Left lung (tissue), 10 donors: ENCODE results near the gene PLXNB2. TPM values are rescaled to one million over a fixed set of nuclear protein-coding genes. Genes with fewer than 3 reads are reported as not detected.

ENCODE experiments used
- ATAC-seq: fragments of 200-7000 bp; cut with Tn5 transposase; one replicate; pipeline ENCODE4 v1.9.1; 2020; ENCODE audit warnings: moderate library complexity
- DNase-seq, 4 donors: peaks; one replicate each; pipeline ENCODE4 v3.0.0-alpha.2; 2013 to 2020
- H3K27ac ChIP-seq, 2 donors: fragments of 200-600 bp; sonication (generic) in 1 of 2; one replicate each; pipeline versions ENCODE4 v1.5.0 to v1.8.0; 2020 to 2021
- H3K27me3 ChIP-seq, 2 donors: fragments of 200-600 bp; sonication (generic) in 1 of 2; one replicate each; pipeline versions ENCODE4 v1.5.0 to v1.8.0; 2020 to 2021
- H3K36me3 ChIP-seq, 2 donors: fragments of 200-600 bp; sonication (generic) in 1 of 2; one replicate each; pipeline versions ENCODE4 v1.5.0 to v1.8.0; 2020 to 2021
- H3K4me1 ChIP-seq, 2 donors: fragments of 200-600 bp; one replicate each; pipeline ENCODE4 v1.8.0; 2021
- H3K4me3 ChIP-seq, 2 donors: fragments of 200-600 bp; sonication (generic) in 1 of 2; one replicate each; pipeline versions ENCODE4 v1.5.0 to v1.8.0; 2020 to 2021; ENCODE audit warnings: mild to moderate bottlenecking in 1 of 2
- H3K9me3 ChIP-seq, 2 donors: fragments of 200-600 bp; sonication (generic) in 1 of 2; one replicate each; pipeline versions ENCODE4 v1.5.0 to v1.8.0; 2020 to 2021
- intact Hi-C, 2 donors: fragments of 100-400 bp; cut with DNase I; formaldehyde crosslinking; loops; one replicate each; pipeline versions ENCODE4 v1.11.2 to v1.14.2; 2022
- polyA plus RNA-seq, 6 donors: library from polyadenylated mRNA; unstranded; fragments of 120-200 nt; gene quantifications; one replicate each; pipeline ENCODE4 v1.2.1, GENCODE V29; 2013; ENCODE audit not compliant: insufficient read length in 6 of 6
- total RNA-seq, 2 donors: library from RNA; stranded (reverse); fragmentation: NEBNext Ultra II Directional; extraction: Animal tissue kit (Norgen Biotek cat#: 25700); gene quantifications; one replicate each; pipeline ENCODE4 v1.2.1, GENCODE V29; 2021
- TF ChIP-seq, protein P1 (sequence below), 2 donors: fragments of 200-600 bp; sonication (generic) in 1 of 2; IDR thresholded peaks; one replicate each; pipeline versions ENCODE4 v1.5.0 to v1.8.0; 2021; ENCODE audit warnings: antibody characterized with exemption in 2 of 2
- donor health status: DM: no; HTN: yes; CAD: no.
- donor health status: DM: no; HTN: no; CAD: no.

PLXNB2 gene
- total and polyA plus RNA-seq, 8 donors: 116 to 391 (median 145) TPM

GRCh38 chr22:50247748-50248147 lies 59.7 kb downstream of the PLXNB2 start:
- Histone ChIP-seq H3K4me3 (no peak overlapping the region), H3K9me3 (no peaks in the 10 kb centered on the region), H3K36me3 (peaks cover 0 to 25% of the 10 kb centered on the region in 2 donors), H3K4me1 (peaks cover 18 to 79% of the 10 kb centered on the region in 2 donors), H3K27me3 (no peaks in the 10 kb centered on the region), H3K27ac (no peak overlapping the region)
- DNase-seq: peak in 1 of 4 donors; percentile 43
- ATAC-seq: no peak
- TF ChIP-seq, protein P1, sequence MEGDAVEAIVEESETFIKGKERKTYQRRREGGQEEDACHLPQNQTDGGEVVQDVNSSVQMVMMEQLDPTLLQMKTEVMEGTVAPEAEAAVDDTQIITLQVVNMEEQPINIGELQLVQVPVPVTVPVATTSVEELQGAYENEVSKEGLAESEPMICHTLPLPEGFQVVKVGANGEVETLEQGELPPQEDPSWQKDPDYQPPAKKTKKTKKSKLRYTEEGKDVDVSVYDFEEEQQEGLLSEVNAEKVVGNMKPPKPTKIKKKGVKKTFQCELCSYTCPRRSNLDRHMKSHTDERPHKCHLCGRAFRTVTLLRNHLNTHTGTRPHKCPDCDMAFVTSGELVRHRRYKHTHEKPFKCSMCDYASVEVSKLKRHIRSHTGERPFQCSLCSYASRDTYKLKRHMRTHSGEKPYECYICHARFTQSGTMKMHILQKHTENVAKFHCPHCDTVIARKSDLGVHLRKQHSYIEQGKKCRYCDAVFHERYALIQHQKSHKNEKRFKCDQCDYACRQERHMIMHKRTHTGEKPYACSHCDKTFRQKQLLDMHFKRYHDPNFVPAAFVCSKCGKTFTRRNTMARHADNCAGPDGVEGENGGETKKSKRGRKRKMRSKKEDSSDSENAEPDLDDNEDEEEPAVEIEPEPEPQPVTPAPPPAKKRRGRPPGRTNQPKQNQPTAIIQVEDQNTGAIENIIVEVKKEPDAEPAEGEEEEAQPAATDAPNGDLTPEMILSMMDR (IDR thresholded peaks at IDR 0.05): no peak
- intact Hi-C loops: no loop called here

- H3K36me3 ChIP-seq: peaks cover 0 to 25% of the 10 kb centered on the region in 2 donors
- H3K27me3 ChIP-seq: no peaks in the 10 kb centered on the region
- no peaks in the 10 kb centered on the region for H3K9me3 ChIP-seq
- H3K4me1 ChIP-seq: peaks cover 30 to 84% of the 10 kb centered on the region in 2 donors
- intact Hi-C loops: no loop called here
- ATAC-seq (no peak), DNase-seq (no peak)
- peak overlapping the region in 1 of 2 donors; percentile 76 for H3K4me3 ChIP-seq
- no peak overlapping the region for H3K27ac ChIP-seq
- TF ChIP-seq, protein P1 (IDR thresholded peaks at IDR 0.05): no peak
These were observed 60.9 kb downstream of the PLXNB2 start for GRCh38 chr22:50246242-50247175.

DNA sequence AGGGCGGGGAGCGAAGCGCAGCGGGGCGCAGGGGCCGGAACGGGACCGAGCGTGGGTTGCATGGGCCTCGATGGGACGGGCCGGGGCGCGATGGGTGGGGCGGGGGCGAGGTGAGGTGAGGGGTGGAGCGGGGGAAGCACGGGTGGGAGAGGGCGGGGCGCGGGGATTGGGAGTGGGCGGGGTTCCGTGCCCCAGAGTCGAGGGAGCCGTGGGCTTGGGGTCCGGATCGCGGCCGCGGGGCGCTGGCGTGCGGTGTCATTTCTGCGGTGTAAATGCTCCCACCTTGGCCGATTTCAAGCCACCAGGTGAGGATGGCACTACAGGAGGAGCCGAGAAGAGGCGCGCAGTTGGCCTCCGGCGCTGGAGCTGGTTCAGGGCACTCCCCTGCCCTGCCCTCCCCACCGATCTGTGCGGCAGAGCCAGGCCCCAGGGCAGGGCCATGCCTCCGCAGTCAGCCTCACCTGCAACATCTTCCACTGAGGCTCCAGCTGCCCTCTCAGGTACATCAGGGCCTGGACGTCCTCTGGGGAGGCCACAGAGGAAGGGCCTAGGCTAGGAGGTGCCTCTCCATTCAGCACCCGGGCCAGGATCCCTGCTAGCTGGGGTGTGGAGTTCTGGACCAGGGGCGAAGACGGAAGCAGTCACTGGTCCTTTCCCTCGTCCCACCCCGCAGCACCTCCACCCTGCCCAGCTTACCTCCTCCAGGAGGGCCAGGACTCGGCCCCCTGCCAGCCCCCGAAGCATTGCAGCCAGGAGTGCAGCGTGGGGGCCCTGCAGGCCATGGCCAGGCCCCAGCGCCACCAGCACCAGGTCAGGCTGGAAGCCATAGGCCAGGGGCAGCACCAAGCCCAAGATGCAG lies 62.0 kb downstream of the PLXNB2 start:
- peak; percentile 43 for ATAC-seq
- peaks cover 0 to 25% of the 10 kb centered on the region in 2 donors for H3K36me3 ChIP-seq
- peak overlapping the region; percentile 76 to 93 for H3K4me3 ChIP-seq
- TF ChIP-seq, protein P1 (IDR thresholded peaks at IDR 0.05): no peak
- H3K9me3 ChIP-seq: no peaks in the 10 kb centered on the region
- H3K4me1 ChIP-seq: peaks cover 34 to 86% of the 10 kb centered on the region in 2 donors
- no peak for DNase-seq
- peak overlapping the region; percentile 82 to 90 for H3K27ac ChIP-seq
- intact Hi-C loops: no loop called here
- H3K27me3 ChIP-seq: no peaks in the 10 kb centered on the region

GRCh38 chr22:50244420-50245213 lies 62.8 kb downstream of the PLXNB2 start, which contains the start of gene TUBGCP6:
TUBGCP6 (minus strand) TSS chr22:50245023; CDS start chr22:50244459, 564 bp downstream.
- H3K4me3 ChIP-seq: peak within 1 kb of the TSS; percentile 76 to 93
- TF ChIP-seq, protein P1 (IDR thresholded peaks at IDR 0.05): peak in 1 of 2 donors; percentile 15
- intact Hi-C loops: no loop called here
- H3K36me3 ChIP-seq: peaks cover 0 to 33% of the 10 kb centered on the region in 2 donors
- peak; percentile 90 for ATAC-seq
- H3K27me3 ChIP-seq: no peaks in the 10 kb centered on the region
- DNase-seq: peak; percentile 92 to 99 (median 94)
- H3K4me1 ChIP-seq: peaks cover 27 to 78% of the 10 kb centered on the region in 2 donors
- H3K27ac ChIP-seq: peak within 1 kb of the TSS; percentile 82 to 90
- no peaks in the 10 kb centered on the region for H3K9me3 ChIP-seq
